ENCODE data around the gene KIRREL3. TPM values are rescaled to one million over a fixed set of nuclear protein-coding genes. Genes with fewer than 3 reads are reported as not detected.

KIRREL3 gene
- total and polyA plus RNA-seq, 4 donors, result 0.90 TPM; not detected in 3

- H3K9me3 ChIP-seq (ENCODE audit: control insufficient read depth, low read length), result no peaks in the 10 kb centered on the region
- intact Hi-C loops (cut with DNase I), result no loop called here
- no peaks in the 10 kb centered on the region for H3K36me3 ChIP-seq (ENCODE audit: control insufficient read depth in 1 of 2, insufficient read depth in 2 of 2, low read length in 1 of 2)
- ATAC-seq (ENCODE audit: low FRiP score) (no peak), DNase-seq (peak in 1 of 2 donors; percentile 19)
- 81 to 89% methylated on average over 4 of the region's 4 CpGs for WGBS, 2 donors
- H3K27ac ChIP-seq (ENCODE audit: low read depth in 1 of 2, low read length in 2 of 2), result no peak overlapping the region
- H3K4me1 ChIP-seq (ENCODE audit: control insufficient read depth in 1 of 2, insufficient read depth in 2 of 2, low read length in 2 of 2), result no peaks in the 10 kb centered on the region
- H3K4me3 ChIP-seq (ENCODE audit: low read length in 2 of 2), result no peak overlapping the region
- H3K27me3 ChIP-seq (ENCODE audit: control insufficient read depth in 1 of 2, insufficient read depth in 2 of 2, low read length in 1 of 2), result no peaks in the 10 kb centered on the region
Observed at GRCh38 chr11:126522152-126522551, 478.4 kb downstream of the KIRREL3 start.

GRCh38 chr11:126521196-126521595, 479.4 kb downstream of the KIRREL3 start:
- no peak for ATAC-seq (ENCODE audit: low FRiP score)
- no peaks in the 10 kb centered on the region for H3K4me1 ChIP-seq (ENCODE audit: control insufficient read depth in 1 of 2, insufficient read depth in 2 of 2, low read length in 2 of 2)
- H3K36me3 ChIP-seq (ENCODE audit: control insufficient read depth in 1 of 2, insufficient read depth in 2 of 2, low read length in 1 of 2), result no peaks in the 10 kb centered on the region
- no peaks in the 10 kb centered on the region for H3K9me3 ChIP-seq (ENCODE audit: control insufficient read depth, low read length)
- no peak overlapping the region for H3K4me3 ChIP-seq (ENCODE audit: low read length in 2 of 2)
- WGBS, 2 donors, result 95 to 98% methylated on average over 11 of the region's 11 CpGs
- no peaks in the 10 kb centered on the region for H3K27me3 ChIP-seq (ENCODE audit: control insufficient read depth in 1 of 2, insufficient read depth in 2 of 2, low read length in 1 of 2)
- no peak overlapping the region for H3K27ac ChIP-seq (ENCODE audit: low read depth in 1 of 2, low read length in 2 of 2)
- intact Hi-C loops (cut with DNase I), result no loop called here
- peak in 1 of 2 donors; percentile 57 for DNase-seq

GRCh38 chr11:126519764-126520734, 480.5 kb downstream of the KIRREL3 start:
- H3K36me3 ChIP-seq (ENCODE audit: control insufficient read depth in 1 of 2, insufficient read depth in 2 of 2, low read length in 1 of 2), result no peaks in the 10 kb centered on the region
- no peak overlapping the region for H3K27ac ChIP-seq (ENCODE audit: low read depth in 1 of 2, low read length in 2 of 2)
- no peaks in the 10 kb centered on the region for H3K27me3 ChIP-seq (ENCODE audit: control insufficient read depth in 1 of 2, insufficient read depth in 2 of 2, low read length in 1 of 2)
- H3K4me3 ChIP-seq (ENCODE audit: low read length in 2 of 2), result no peak overlapping the region
- DNase-seq (peak in 1 of 2 donors; percentile 15), ATAC-seq (ENCODE audit: low FRiP score) (no peak)
- intact Hi-C loops (cut with DNase I), result no loop called here
- no peaks in the 10 kb centered on the region for H3K9me3 ChIP-seq (ENCODE audit: control insufficient read depth, low read length)
- H3K4me1 ChIP-seq (ENCODE audit: control insufficient read depth in 1 of 2, insufficient read depth in 2 of 2, low read length in 2 of 2), result no peaks in the 10 kb centered on the region
- WGBS, 2 donors, result 50 to 51% methylated on average over 25 of the region's 25 CpGs

GRCh38 chr11:126518972-126519690, 481.4 kb downstream of the KIRREL3 start:
- WGBS, 2 donors, result 69 to 74% methylated on average over 11 of the region's 11 CpGs
- ATAC-seq (ENCODE audit: low FRiP score) (no peak), DNase-seq (peak in 1 of 2 donors; percentile 28)
- Histone ChIP-seq H3K36me3 (ENCODE audit: control insufficient read depth in 1 of 2, insufficient read depth in 2 of 2, low read length in 1 of 2) (no peaks in the 10 kb centered on the region), H3K4me3 (ENCODE audit: low read length in 2 of 2) (no peak overlapping the region), H3K27ac (ENCODE audit: low read depth in 1 of 2, low read length in 2 of 2) (no peak overlapping the region), H3K4me1 (ENCODE audit: control insufficient read depth in 1 of 2, insufficient read depth in 2 of 2, low read length in 2 of 2) (no peaks in the 10 kb centered on the region), H3K27me3 (ENCODE audit: control insufficient read depth in 1 of 2, insufficient read depth in 2 of 2, low read length in 1 of 2) (no peaks in the 10 kb centered on the region), H3K9me3 (ENCODE audit: control insufficient read depth, low read length) (no peaks in the 10 kb centered on the region)
- intact Hi-C loops (cut with DNase I), result no loop called here

GRCh38 chr11:126518071-126518971, 482.2 kb downstream of the KIRREL3 start:
- DNase-seq, result peak in 1 of 2 donors; percentile 19
- Histone ChIP-seq H3K27ac (ENCODE audit: low read depth in 1 of 2, low read length in 2 of 2) (no peak overlapping the region), H3K9me3 (ENCODE audit: control insufficient read depth, low read length) (no peaks in the 10 kb centered on the region), H3K36me3 (ENCODE audit: control insufficient read depth in 1 of 2, insufficient read depth in 2 of 2, low read length in 1 of 2) (no peaks in the 10 kb centered on the region), H3K4me3 (ENCODE audit: low read length in 2 of 2) (no peak overlapping the region), H3K27me3 (ENCODE audit: control insufficient read depth in 1 of 2, insufficient read depth in 2 of 2, low read length in 1 of 2) (peaks cover 0 to 3% of the 10 kb centered on the region in 2 donors), H3K4me1 (ENCODE audit: control insufficient read depth in 1 of 2, insufficient read depth in 2 of 2, low read length in 2 of 2) (no peaks in the 10 kb centered on the region)
- intact Hi-C loops (cut with DNase I), result no loop called here
- ATAC-seq (ENCODE audit: low FRiP score), result no peak
- WGBS, 2 donors, result 62 to 63% methylated on average over 20 of the region's 20 CpGs

- peaks cover 0 to 7% of the 10 kb centered on the region in 2 donors for H3K27me3 ChIP-seq (ENCODE audit: control insufficient read depth in 1 of 2, insufficient read depth in 2 of 2, low read length in 1 of 2)
- ATAC-seq (ENCODE audit: low FRiP score), result no peak
- intact Hi-C loops (cut with DNase I), result no loop called here
- WGBS, 2 donors, result 78 to 82% methylated on average over 5 of the region's 5 CpGs
- no peaks in the 10 kb centered on the region for H3K4me1 ChIP-seq (ENCODE audit: control insufficient read depth in 1 of 2, insufficient read depth in 2 of 2, low read length in 2 of 2)
- H3K9me3 ChIP-seq (ENCODE audit: control insufficient read depth, low read length), result no peaks in the 10 kb centered on the region
- DNase-seq, result peak in 1 of 2 donors; percentile 33
- H3K27ac ChIP-seq (ENCODE audit: low read depth in 1 of 2, low read length in 2 of 2), result no peak overlapping the region
- H3K36me3 ChIP-seq (ENCODE audit: control insufficient read depth in 1 of 2, insufficient read depth in 2 of 2, low read length in 1 of 2), result no peaks in the 10 kb centered on the region
- no peak overlapping the region for H3K4me3 ChIP-seq (ENCODE audit: low read length in 2 of 2)
Observed at GRCh38 chr11:126515501-126515900, 485.1 kb downstream of the KIRREL3 start.

GRCh38 chr11:126514061-126514693, 486.4 kb downstream of the KIRREL3 start:
- Histone ChIP-seq H3K36me3 (ENCODE audit: control insufficient read depth in 1 of 2, insufficient read depth in 2 of 2, low read length in 1 of 2) (no peaks in the 10 kb centered on the region), H3K27ac (ENCODE audit: low read depth in 1 of 2, low read length in 2 of 2) (no peak overlapping the region), H3K4me3 (ENCODE audit: low read length in 2 of 2) (no peak overlapping the region), H3K4me1 (ENCODE audit: control insufficient read depth in 1 of 2, insufficient read depth in 2 of 2, low read length in 2 of 2) (no peaks in the 10 kb centered on the region), H3K27me3 (ENCODE audit: control insufficient read depth in 1 of 2, insufficient read depth in 2 of 2, low read length in 1 of 2) (peaks cover 0 to 7% of the 10 kb centered on the region in 2 donors), H3K9me3 (ENCODE audit: control insufficient read depth, low read length) (no peaks in the 10 kb centered on the region)
- 66 to 74% methylated on average over 10 of the region's 10 CpGs for WGBS, 2 donors
- DNase-seq (peak in 1 of 2 donors; percentile 43), ATAC-seq (ENCODE audit: low FRiP score) (no peak)
- intact Hi-C loops (cut with DNase I), result no loop called here
